HepG2 (cell line): ENCODE results near the gene KPNB1. TPM values are rescaled to one million over a fixed set of nuclear protein-coding genes. Genes with fewer than 3 reads are reported as not detected.

ENCODE experiments used
- CEBPB ChIP-seq: IDR thresholded peaks from 2 replicates; pipeline ENCODE4 v1.6.1; 2011; ENCODE audit warnings: low read depth, low read length, improper control_type of control experiment, borderline replicate concordance
- HNF4A ChIP-seq: sonication (generic); formaldehyde crosslinking; IDR thresholded peaks from 2 replicates; pipeline ENCODE4 v1.4.0; 2020; ENCODE audit warnings: missing genetic modification reagents
- HNRNPK ChIP-seq: fragments of 200-400 bp; formaldehyde crosslinking; IDR thresholded peaks from 2 replicates; pipeline ENCODE4 v1.6.1; 2018; ENCODE audit warnings: low read length, low read depth, moderate library complexity, mild to moderate bottlenecking; ENCODE audit not compliant: poor library complexity, severe bottlenecking
- NKX3-1 ChIP-seq: sonication (generic); formaldehyde crosslinking; IDR thresholded peaks from 2 replicates; pipeline ENCODE4 v1.5.0; 2020; ENCODE audit warnings: missing genetic modification reagents
- PAF1 ChIP-seq: IDR thresholded peaks from 2 replicates; pipeline ENCODE4 v1.6.1; 2016; ENCODE audit warnings: missing genetic modification reagents, missing compliant biosample characterization
- SSRP1 ChIP-seq: IDR thresholded peaks from 2 replicates; pipeline ENCODE4 v1.6.1; 2016; ENCODE audit warnings: control low read depth
- TOE1 ChIP-seq: sonication (generic); formaldehyde crosslinking; IDR thresholded peaks from 2 replicates; pipeline ENCODE4 v1.4.0; 2020; ENCODE audit warnings: mild to moderate bottlenecking, missing genetic modification reagents
- ZNF234 ChIP-seq: sonication (generic); formaldehyde crosslinking; conservative IDR thresholded peaks from 2 replicates; pipeline ENCODE4 v1.5.1; 2020; ENCODE audit warnings: mild to moderate bottlenecking, missing genetic modification reagents
- ZSCAN21 ChIP-seq: sonication (generic); formaldehyde crosslinking; IDR thresholded peaks from 2 replicates; pipeline ENCODE4 v1.8.0; 2022; ENCODE audit warnings: mild to moderate bottlenecking, missing genetic modification reagents, moderate library complexity, borderline replicate concordance
- polyA plus RNA-seq, 8 experiments: library from polyadenylated mRNA; depleted of rRNA in 3 of 8; stranded (reverse) in 7 of 8; unstranded in 1 of 8; fragments of >200 nt; fragmentation: Illumina TruSeq in 4 of 8; extraction: Trizol in 4 of 8; gene quantifications; 2 replicates each; pipeline versions ENCODE4 v1.2.1 to v1.2.3, GENCODE V29; 2011 to 2016; ENCODE audit warnings: low read depth in 4 of 8, missing spikeins in 1 of 8, mixed read lengths in 1 of 8; ENCODE audit not compliant: insufficient read depth in 1 of 8
- total RNA-seq, 5 experiments: library from RNA; depleted of rRNA; stranded (reverse); fragments of >200 nt; fragmentation: Illumina TruSeq; extraction: Trizol; gene quantifications; 2 replicates each; pipeline ENCODE4 v1.2.3, GENCODE V29; 2016; ENCODE audit warnings: low read depth in 1 of 5
- TF ChIP-seq, protein P1 (sequence below): sonication (generic); formaldehyde crosslinking; IDR thresholded peaks from 2 replicates; pipeline ENCODE4 v1.5.1; 2020; ENCODE audit warnings: mild to moderate bottlenecking, missing genetic modification reagents, borderline replicate concordance
- TF ChIP-seq, protein P2 (sequence below): sonication (generic); formaldehyde crosslinking; conservative IDR thresholded peaks from 2 replicates; pipeline ENCODE4 v1.8.1; 2023; ENCODE audit warnings: missing genetic modification reagents
- TF ChIP-seq, protein P3 (sequence below): IDR thresholded peaks from 2 replicates; pipeline ENCODE4 v1.6.1; 2016; ENCODE audit warnings: low read depth
- TF ChIP-seq, protein P4 (sequence below): sonication (generic); formaldehyde crosslinking; IDR thresholded peaks from 2 replicates; pipeline ENCODE4 v1.4.0; 2020; ENCODE audit warnings: low read depth, missing genetic modification reagents
- TF ChIP-seq, protein P5 (sequence below): sonication (generic); formaldehyde crosslinking; IDR thresholded peaks from 2 replicates; pipeline ENCODE4 v1.5.0; 2020; ENCODE audit warnings: missing genetic modification reagents

KPNB1 gene
- total and polyA plus RNA-seq, 2 of the 13 experiments (the other 11 are each of a cell fraction or from before 2014, with no cell fraction given) = 164 to 424 TPM

DNA sequence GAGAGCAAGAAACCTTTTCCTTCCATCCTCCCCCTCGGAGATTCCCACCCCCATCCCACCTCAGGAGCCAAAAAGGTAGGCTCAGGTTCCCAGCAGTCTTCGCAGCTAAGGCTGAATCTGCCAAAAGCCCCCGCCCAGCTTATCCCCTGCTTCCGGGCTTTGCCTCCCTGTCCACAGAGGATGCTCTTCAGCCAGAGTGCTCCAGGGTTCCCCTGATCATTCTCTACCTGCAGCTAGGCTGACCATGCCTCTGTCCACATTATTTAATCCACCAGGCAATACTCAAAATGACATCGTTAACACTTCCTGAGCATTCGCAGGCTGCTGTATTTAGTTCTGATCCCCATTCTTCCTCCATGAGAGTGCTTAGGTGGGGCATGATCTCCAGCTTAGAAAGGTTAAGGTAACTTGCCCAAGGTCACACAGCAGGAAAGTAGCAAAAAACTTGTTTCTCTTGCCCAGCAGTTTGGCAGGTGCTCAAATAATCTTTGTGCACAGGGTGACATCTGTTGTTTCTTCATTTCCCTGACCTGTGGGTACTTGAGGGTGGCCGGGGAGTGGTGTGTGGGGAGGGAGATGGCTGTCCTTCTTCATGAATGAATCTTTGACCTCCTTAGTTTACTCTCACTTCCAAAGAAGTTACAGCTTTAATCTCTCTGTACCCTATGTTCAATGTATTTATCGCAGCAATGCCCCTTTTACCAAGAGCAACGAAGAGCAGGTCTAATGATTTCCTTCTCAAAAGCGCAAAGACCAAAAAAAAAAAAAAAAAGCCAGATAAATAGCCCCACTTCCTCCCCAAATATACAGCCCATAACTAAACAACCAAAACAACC, 43.4 kb downstream of the KPNB1 start (continued):
- TF ChIP-seq, protein P1, sequence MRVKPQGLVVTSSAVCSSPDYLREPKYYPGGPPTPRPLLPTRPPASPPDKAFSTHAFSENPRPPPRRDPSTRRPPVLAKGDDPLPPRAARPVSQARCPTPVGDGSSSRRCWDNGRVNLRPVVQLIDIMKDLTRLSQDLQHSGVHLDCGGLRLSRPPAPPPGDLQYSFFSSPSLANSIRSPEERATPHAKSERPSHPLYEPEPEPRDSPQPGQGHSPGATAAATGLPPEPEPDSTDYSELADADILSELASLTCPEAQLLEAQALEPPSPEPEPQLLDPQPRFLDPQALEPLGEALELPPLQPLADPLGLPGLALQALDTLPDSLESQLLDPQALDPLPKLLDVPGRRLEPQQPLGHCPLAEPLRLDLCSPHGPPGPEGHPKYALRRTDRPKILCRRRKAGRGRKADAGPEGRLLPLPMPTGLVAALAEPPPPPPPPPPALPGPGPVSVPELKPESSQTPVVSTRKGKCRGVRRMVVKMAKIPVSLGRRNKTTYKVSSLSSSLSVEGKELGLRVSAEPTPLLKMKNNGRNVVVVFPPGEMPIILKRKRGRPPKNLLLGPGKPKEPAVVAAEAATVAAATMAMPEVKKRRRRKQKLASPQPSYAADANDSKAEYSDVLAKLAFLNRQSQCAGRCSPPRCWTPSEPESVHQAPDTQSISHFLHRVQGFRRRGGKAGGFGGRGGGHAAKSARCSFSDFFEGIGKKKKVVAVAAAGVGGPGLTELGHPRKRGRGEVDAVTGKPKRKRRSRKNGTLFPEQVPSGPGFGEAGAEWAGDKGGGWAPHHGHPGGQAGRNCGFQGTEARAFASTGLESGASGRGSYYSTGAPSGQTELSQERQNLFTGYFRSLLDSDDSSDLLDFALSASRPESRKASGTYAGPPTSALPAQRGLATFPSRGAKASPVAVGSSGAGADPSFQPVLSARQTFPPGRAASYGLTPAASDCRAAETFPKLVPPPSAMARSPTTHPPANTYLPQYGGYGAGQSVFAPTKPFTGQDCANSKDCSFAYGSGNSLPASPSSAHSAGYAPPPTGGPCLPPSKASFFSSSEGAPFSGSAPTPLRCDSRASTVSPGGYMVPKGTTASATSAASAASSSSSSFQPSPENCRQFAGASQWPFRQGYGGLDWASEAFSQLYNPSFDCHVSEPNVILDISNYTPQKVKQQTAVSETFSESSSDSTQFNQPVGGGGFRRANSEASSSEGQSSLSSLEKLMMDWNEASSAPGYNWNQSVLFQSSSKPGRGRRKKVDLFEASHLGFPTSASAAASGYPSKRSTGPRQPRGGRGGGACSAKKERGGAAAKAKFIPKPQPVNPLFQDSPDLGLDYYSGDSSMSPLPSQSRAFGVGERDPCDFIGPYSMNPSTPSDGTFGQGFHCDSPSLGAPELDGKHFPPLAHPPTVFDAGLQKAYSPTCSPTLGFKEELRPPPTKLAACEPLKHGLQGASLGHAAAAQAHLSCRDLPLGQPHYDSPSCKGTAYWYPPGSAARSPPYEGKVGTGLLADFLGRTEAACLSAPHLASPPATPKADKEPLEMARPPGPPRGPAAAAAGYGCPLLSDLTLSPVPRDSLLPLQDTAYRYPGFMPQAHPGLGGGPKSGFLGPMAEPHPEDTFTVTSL (CRISPR knock-in tag) = 0 out of 2 replicates have a peak, but pooled peaks have one; percentile 26
- TF ChIP-seq, protein P2, sequence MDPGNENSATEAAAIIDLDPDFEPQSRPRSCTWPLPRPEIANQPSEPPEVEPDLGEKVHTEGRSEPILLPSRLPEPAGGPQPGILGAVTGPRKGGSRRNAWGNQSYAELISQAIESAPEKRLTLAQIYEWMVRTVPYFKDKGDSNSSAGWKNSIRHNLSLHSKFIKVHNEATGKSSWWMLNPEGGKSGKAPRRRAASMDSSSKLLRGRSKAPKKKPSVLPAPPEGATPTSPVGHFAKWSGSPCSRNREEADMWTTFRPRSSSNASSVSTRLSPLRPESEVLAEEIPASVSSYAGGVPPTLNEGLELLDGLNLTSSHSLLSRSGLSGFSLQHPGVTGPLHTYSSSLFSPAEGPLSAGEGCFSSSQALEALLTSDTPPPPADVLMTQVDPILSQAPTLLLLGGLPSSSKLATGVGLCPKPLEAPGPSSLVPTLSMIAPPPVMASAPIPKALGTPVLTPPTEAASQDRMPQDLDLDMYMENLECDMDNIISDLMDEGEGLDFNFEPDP (CRISPR knock-in tag) = no peak
- TF ChIP-seq PAF1 (CRISPR knock-in tag) (no peak), ZSCAN21 (CRISPR knock-in tag) (no peak), CEBPB (no peak), HNF4A (peak; percentile 35), ZNF234 (CRISPR knock-in tag) (no peak), SSRP1 (CRISPR knock-in tag) (0 out of 2 replicates have a peak, but pooled peaks have one; percentile 75), TOE1 (CRISPR knock-in tag) (no peak), HNRNPK (peak; percentile 5), NKX3-1 (CRISPR knock-in tag) (0 out of 2 replicates have a peak, but pooled peaks have one; percentile 40)
- TF ChIP-seq, protein P3, sequence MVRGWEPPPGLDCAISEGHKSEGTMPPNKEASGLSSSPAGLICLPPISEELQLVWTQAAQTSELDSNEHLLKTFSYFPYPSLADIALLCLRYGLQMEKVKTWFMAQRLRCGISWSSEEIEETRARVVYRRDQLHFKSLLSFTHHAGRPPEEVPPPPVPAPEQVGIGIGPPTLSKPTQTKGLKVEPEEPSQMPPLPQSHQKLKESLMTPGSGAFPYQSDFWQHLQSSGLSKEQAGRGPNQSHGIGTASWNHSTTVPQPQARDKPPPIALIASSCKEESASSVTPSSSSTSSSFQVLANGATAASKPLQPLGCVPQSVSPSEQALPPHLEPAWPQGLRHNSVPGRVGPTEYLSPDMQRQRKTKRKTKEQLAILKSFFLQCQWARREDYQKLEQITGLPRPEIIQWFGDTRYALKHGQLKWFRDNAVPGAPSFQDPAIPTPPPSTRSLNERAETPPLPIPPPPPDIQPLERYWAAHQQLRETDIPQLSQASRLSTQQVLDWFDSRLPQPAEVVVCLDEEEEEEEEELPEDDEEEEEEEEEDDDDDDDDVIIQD (CRISPR knock-in tag) = no peak
- TF ChIP-seq, protein P4, sequence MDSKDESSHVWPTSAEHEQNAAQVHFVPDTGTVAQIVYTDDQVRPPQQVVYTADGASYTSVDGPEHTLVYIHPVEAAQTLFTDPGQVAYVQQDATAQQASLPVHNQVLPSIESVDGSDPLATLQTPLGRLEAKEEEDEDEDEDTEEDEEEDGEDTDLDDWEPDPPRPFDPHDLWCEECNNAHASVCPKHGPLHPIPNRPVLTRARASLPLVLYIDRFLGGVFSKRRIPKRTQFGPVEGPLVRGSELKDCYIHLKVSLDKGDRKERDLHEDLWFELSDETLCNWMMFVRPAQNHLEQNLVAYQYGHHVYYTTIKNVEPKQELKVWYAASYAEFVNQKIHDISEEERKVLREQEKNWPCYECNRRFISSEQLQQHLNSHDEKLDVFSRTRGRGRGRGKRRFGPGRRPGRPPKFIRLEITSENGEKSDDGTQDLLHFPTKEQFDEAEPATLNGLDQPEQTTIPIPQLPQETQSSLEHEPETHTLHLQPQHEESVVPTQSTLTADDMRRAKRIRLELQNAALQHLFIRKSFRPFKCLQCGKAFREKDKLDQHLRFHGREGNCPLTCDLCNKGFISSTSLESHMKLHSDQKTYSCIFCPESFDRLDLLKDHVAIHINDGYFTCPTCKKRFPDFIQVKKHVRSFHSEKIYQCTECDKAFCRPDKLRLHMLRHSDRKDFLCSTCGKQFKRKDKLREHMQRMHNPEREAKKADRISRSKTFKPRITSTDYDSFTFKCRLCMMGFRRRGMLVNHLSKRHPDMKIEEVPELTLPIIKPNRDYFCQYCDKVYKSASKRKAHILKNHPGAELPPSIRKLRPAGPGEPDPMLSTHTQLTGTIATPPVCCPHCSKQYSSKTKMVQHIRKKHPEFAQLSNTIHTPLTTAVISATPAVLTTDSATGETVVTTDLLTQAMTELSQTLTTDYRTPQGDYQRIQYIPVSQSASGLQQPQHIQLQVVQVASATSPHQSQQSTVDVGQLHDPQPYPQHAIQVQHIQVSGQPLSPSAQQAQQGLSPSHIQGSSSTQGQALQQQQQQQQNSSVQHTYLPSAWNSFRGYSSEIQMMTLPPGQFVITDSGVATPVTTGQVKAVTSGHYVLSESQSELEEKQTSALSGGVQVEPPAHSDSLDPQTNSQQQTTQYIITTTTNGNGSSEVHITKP = no peak
- TF ChIP-seq, protein P5, sequence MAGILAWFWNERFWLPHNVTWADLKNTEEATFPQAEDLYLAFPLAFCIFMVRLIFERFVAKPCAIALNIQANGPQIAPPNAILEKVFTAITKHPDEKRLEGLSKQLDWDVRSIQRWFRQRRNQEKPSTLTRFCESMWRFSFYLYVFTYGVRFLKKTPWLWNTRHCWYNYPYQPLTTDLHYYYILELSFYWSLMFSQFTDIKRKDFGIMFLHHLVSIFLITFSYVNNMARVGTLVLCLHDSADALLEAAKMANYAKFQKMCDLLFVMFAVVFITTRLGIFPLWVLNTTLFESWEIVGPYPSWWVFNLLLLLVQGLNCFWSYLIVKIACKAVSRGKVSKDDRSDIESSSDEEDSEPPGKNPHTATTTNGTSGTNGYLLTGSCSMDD = no peak
